Right cardiac atrium (tissue), 5 donors: ENCODE data around the gene STBD1. TPM values are rescaled to one million over a fixed set of nuclear protein-coding genes. Genes with fewer than 3 reads are reported as not detected.

ENCODE experiments used
- ATAC-seq, 2 donors: fragments of 200-7000 bp; cut with Tn5 transposase; one replicate each; pipeline versions ENCODE4 v1.8.0 to v1.9.1; 2020; ENCODE audit warnings: moderate library complexity in 2 of 2, mild to moderate bottlenecking in 1 of 2
- DNase-seq, 3 donors: peaks; one replicate each; pipeline ENCODE4 v3.0.0-alpha.2; 2020
- H3K27ac ChIP-seq: one replicate; pipeline ENCODE4 v1.5.1; 2013; ENCODE audit warnings: mild to moderate bottlenecking, low read length, control low read depth, moderate library complexity
- H3K27me3 ChIP-seq: one replicate; pipeline ENCODE4 v1.6.1; 2013; ENCODE audit not compliant: control insufficient read depth, insufficient read depth
- H3K4me1 ChIP-seq: one replicate; pipeline ENCODE4 v1.6.1; 2013; ENCODE audit warnings: low read length; ENCODE audit not compliant: control insufficient read depth, insufficient read depth
- H3K4me3 ChIP-seq: one replicate; pipeline ENCODE4 v1.5.1; 2013; ENCODE audit warnings: low read length, control low read depth
- H3K9me3 ChIP-seq: one replicate; pipeline ENCODE4 v1.6.1; 2013; ENCODE audit warnings: low read length; ENCODE audit not compliant: control insufficient read depth
- WGBS: extraction: QIAGEN DNeasy Blood & Tissue Kit; methylation state at CpG from one replicate; pipeline ENCODE4 v1.1.7; 2013; 5-methylcytosine and 5-hydroxymethylcytosine counted together
- intact Hi-C, 4 donors: fragments of 100-400 bp; cut with DNase I; formaldehyde crosslinking; loops; one replicate each; pipeline versions ENCODE4 v1.11.0 to v1.14.0; 2022 to 2023
- long read RNA-seq, 4 donors: library from polyadenylated mRNA; unstranded; transcript quantifications; one replicate each; pipeline ENCODE4 v2.0.0, GENCODE V29; 2020 to 2021
- polyA plus RNA-seq: library from polyadenylated mRNA; stranded (reverse); fragments of 200-250 nt; gene quantifications from one replicate; pipeline ENCODE4 v1.2.3, GENCODE V29; 2013
- total RNA-seq, 4 donors: library from RNA; stranded (reverse); fragmentation: NEBNext Ultra II Directional; extraction: Animal tissue kit (Norgen Biotek cat#: 25700); gene quantifications; one replicate each; pipeline ENCODE4 v1.2.1, GENCODE V29; 2021
- donor health status: healthy with polysubstance abuse.
- donor health status: DM: no; HTN: yes; CAD: no.
- donor health status: DM: no; HTN: no; CAD: no.
- donor health status: DM: no; HTN: yes; CAD: no; lungs with severe emphysema.
- donor health status: DM: yes; HTN: yes; CAD: no.

Gene STBD1
- total RNA-seq = 10 to 100 TPM; 28.5 to 42.6 (median 31.3) TPM
- polyA plus RNA-seq = 33.8 TPM
- long read RNA-seq, donor 1, transcript STBD1-201 (2 exons, 3,420 nt) = major isoform, 263 of 274 reads
- long read RNA-seq, donor 1, partial matches to known transcripts = 7 of 274 reads
- long read RNA-seq, donor 1, other reads (novel, unspliced or antisense) = 4 of 274 reads
- long read RNA-seq, donor 2, transcript STBD1-201 (2 exons, 3,420 nt) = major isoform, 86 of 91 reads
- long read RNA-seq, donor 2, partial matches to known transcripts = 0 of 91 reads
- long read RNA-seq, donor 2, other reads (novel, unspliced or antisense) = 5 of 91 reads
- long read RNA-seq, donor 3, transcript STBD1-201 (2 exons, 3,420 nt) = major isoform, 772 of 813 reads
- long read RNA-seq, donor 3, partial matches to known transcripts = 0 of 813 reads
- long read RNA-seq, donor 3, other reads (novel, unspliced or antisense) = 41 of 813 reads
- long read RNA-seq, donor 4, transcript STBD1-201 (2 exons, 3,420 nt) = major isoform, 114 of 116 reads
- long read RNA-seq, donor 4, partial matches to known transcripts = 0 of 116 reads
- long read RNA-seq, donor 4, other reads (novel, unspliced or antisense) = 2 of 116 reads

- Histone ChIP-seq H3K27me3 (no peaks in the 10 kb centered on the region), H3K9me3 (no peaks in the 10 kb centered on the region), H3K4me3 (peak within 1 kb of the TSS; percentile 71), H3K27ac (peak within 1 kb of the TSS; percentile 72), H3K4me1 (peaks cover 9% of the 10 kb centered on the region)
- ATAC-seq (peak; percentile 91 to 92), DNase-seq (peak; percentile 84 to 92 (median 92))
- intact Hi-C loops = loop anchor here in 2 of 4 donors (10.0 kb wide), 2 partner anchors 91 to 121 kb away; partner anchors contain the start of gene SCARB2 (in 1 of the 2)
- WGBS = under 1% methylated on average over 85 of the region's 85 CpGs
Measured at GRCh38 chr4:76305971-76306881, at the start of gene STBD1. Gene STBD1, plus strand, starts transcription at chr4:76306733. Its CDS starts 37 bp downstream, at chr4:76306770.

GRCh38 chr4:76256968-76257367 is 49.6 kb upstream of the STBD1 start:
- no peaks in the 10 kb centered on the region for H3K9me3 ChIP-seq
- no peak overlapping the region for H3K4me3 ChIP-seq
- intact Hi-C loops = no loop called here
- 68% methylated on average over 1 of the region's 1 CpG for WGBS
- H3K27ac ChIP-seq = no peak overlapping the region
- DNase-seq (no peak), ATAC-seq (no peak)
- H3K4me1 ChIP-seq = no peaks in the 10 kb centered on the region
- H3K27me3 ChIP-seq = no peaks in the 10 kb centered on the region

- Histone ChIP-seq H3K27me3 (no peaks in the 10 kb centered on the region), H3K4me3 (no peak overlapping the region), H3K4me1 (no peaks in the 10 kb centered on the region), H3K9me3 (no peaks in the 10 kb centered on the region), H3K27ac (no peak overlapping the region)
- WGBS = 91% methylated on average over 3 of the region's 3 CpGs
- no peak for ATAC-seq
- DNase-seq = no peak
- intact Hi-C loops = no loop called here
Measured at GRCh38 chr4:76257824-76258223, 48.7 kb upstream of the STBD1 start.

GRCh38 chr4:76260571-76260970 is 46.0 kb upstream of the STBD1 start:
- Histone ChIP-seq H3K9me3 (no peaks in the 10 kb centered on the region), H3K27me3 (no peaks in the 10 kb centered on the region), H3K27ac (no peak overlapping the region), H3K4me3 (no peak overlapping the region), H3K4me1 (no peaks in the 10 kb centered on the region)
- intact Hi-C loops = no loop called here
- ATAC-seq (no peak), DNase-seq (no peak)
- WGBS = 90% methylated on average over 1 of the region's 1 CpG

- Histone ChIP-seq H3K9me3 (no peaks in the 10 kb centered on the region), H3K4me1 (no peaks in the 10 kb centered on the region), H3K27ac (no peak overlapping the region), H3K27me3 (no peaks in the 10 kb centered on the region), H3K4me3 (no peak overlapping the region)
- intact Hi-C loops = no loop called here
- ATAC-seq (no peak), DNase-seq (no peak)
- 81% methylated on average over 6 of the region's 6 CpGs for WGBS
Measured at GRCh38 chr4:76265631-76266218, 40.8 kb upstream of the STBD1 start.

GRCh38 chr4:76266627-76267026 is 39.9 kb upstream of the STBD1 start:
- no peak overlapping the region for H3K27ac ChIP-seq
- ATAC-seq (peak; percentile 51 to 67), DNase-seq (no peak)
- no peak overlapping the region for H3K4me3 ChIP-seq
- WGBS = 66% methylated on average over 3 of the region's 3 CpGs
- no peaks in the 10 kb centered on the region for H3K4me1 ChIP-seq
- intact Hi-C loops = no loop called here
- H3K27me3 ChIP-seq = no peaks in the 10 kb centered on the region
- no peaks in the 10 kb centered on the region for H3K9me3 ChIP-seq

GRCh38 chr4:76267811-76268210 is 38.7 kb upstream of the STBD1 start:
- H3K4me3 ChIP-seq = no peak overlapping the region
- no peak for ATAC-seq
- H3K27me3 ChIP-seq = no peaks in the 10 kb centered on the region
- no peak overlapping the region for H3K27ac ChIP-seq
- 95% methylated on average over 6 of the region's 6 CpGs for WGBS
- DNase-seq = no peak
- intact Hi-C loops = no loop called here
- no peaks in the 10 kb centered on the region for H3K9me3 ChIP-seq
- H3K4me1 ChIP-seq = no peaks in the 10 kb centered on the region

GRCh38 chr4:76270244-76271175 is 36.0 kb upstream of the STBD1 start:
- no peak overlapping the region for H3K4me3 ChIP-seq
- H3K27me3 ChIP-seq = no peaks in the 10 kb centered on the region
- no peak overlapping the region for H3K27ac ChIP-seq
- H3K4me1 ChIP-seq = no peaks in the 10 kb centered on the region
- intact Hi-C loops = no loop called here
- 82% methylated on average over 11 of the region's 11 CpGs for WGBS
- no peaks in the 10 kb centered on the region for H3K9me3 ChIP-seq
- ATAC-seq (no peak), DNase-seq (no peak)

- peaks cover 2% of the 10 kb centered on the region for H3K4me1 ChIP-seq
- no peaks in the 10 kb centered on the region for H3K27me3 ChIP-seq
- no peaks in the 10 kb centered on the region for H3K9me3 ChIP-seq
- H3K27ac ChIP-seq = no peak overlapping the region
- no peak for DNase-seq
- H3K4me3 ChIP-seq = no peak overlapping the region
- no peak for ATAC-seq
- 94% methylated on average over 6 of the region's 6 CpGs for WGBS
- intact Hi-C loops = no loop called here
Measured at GRCh38 chr4:76271248-76271647, 35.3 kb upstream of the STBD1 start.

- Histone ChIP-seq H3K4me3 (no peak overlapping the region), H3K27me3 (no peaks in the 10 kb centered on the region), H3K27ac (no peak overlapping the region), H3K4me1 (peaks cover 2% of the 10 kb centered on the region), H3K9me3 (no peaks in the 10 kb centered on the region)
- no peak for DNase-seq
- intact Hi-C loops = no loop called here
- no peak for ATAC-seq
Measured at GRCh38 chr4:76272073-76272472, 34.5 kb upstream of the STBD1 start.
